Large intestine (tissue), 3 donors: ENCODE data around the gene PIAS4. TPM values are rescaled to one million over a fixed set of nuclear protein-coding genes. Genes with fewer than 3 reads are reported as not detected.
"Not testable (repeated sequence)": the region's sequence is repeated elsewhere in the genome, so short reads cannot be mapped to it uniquely, and the experiment has no call there.

Source experiments
- DNase-seq, 2 donors: peaks; one replicate each; pipeline versions ENCODE4 v3.0.0 to v3.0.0-alpha.2; 2013
- H3K27ac ChIP-seq: one replicate; pipeline ENCODE4 v1.5.1; 2013; ENCODE audit warnings: low read length
- H3K27me3 ChIP-seq: 2 replicates; pipeline ENCODE4 v1.6.1; 2013; ENCODE audit warnings: low read length; ENCODE audit not compliant: control insufficient read depth, insufficient read depth
- H3K36me3 ChIP-seq: 2 replicates; pipeline ENCODE4 v1.6.1; 2013; ENCODE audit warnings: low read length; ENCODE audit not compliant: control insufficient read depth, insufficient read depth
- H3K4me1 ChIP-seq: one replicate; pipeline ENCODE4 v1.6.1; 2013; ENCODE audit warnings: low read length; ENCODE audit not compliant: control insufficient read depth, insufficient read depth
- H3K4me3 ChIP-seq: one replicate; pipeline ENCODE4 v1.5.1; 2013; ENCODE audit warnings: low read length
- H3K9me3 ChIP-seq: one replicate; pipeline ENCODE4 v1.6.1; 2013; ENCODE audit warnings: mild to moderate bottlenecking, low read depth, low read length, moderate library complexity; ENCODE audit not compliant: control insufficient read depth
- WGBS: methylation state at CpG from one replicate; pipeline ENCODE4 v1.1.5; 2013; ENCODE audit warnings: low lambda C conversion rate; ENCODE audit not compliant: insufficient coverage; 5-methylcytosine and 5-hydroxymethylcytosine counted together
- polyA plus RNA-seq: library from polyadenylated mRNA; unstranded; fragments of 120-200 nt; gene quantifications from one replicate; pipeline ENCODE4 v1.2.1, GENCODE V29; 2013

The PIAS4 gene
- polyA plus RNA-seq, 1 donor, result 26.8 TPM

GRCh38 chr19:3966051-3967017 lies 41.2 kb upstream of the PIAS4 start:
- Histone ChIP-seq H3K4me3 (no peak overlapping the region), H3K4me1 (peaks cover 39% of the 10 kb centered on the region), H3K36me3 (peaks cover 64% of the 10 kb centered on the region), H3K27me3 (no peaks in the 10 kb centered on the region), H3K9me3 (no peaks in the 10 kb centered on the region), H3K27ac (peak overlapping the region; percentile 70)
- no CpG with 5 or more reads among the region's 30 CpGs for WGBS
- peak; percentile 56 to 80 for DNase-seq

GRCh38 chr19:3967983-3968382 lies 39.6 kb upstream of the PIAS4 start:
- Histone ChIP-seq H3K4me1 (peaks cover 39% of the 10 kb centered on the region), H3K36me3 (peaks cover 51% of the 10 kb centered on the region), H3K27ac (peak overlapping the region; percentile 93)
- DNase-seq, H3K4me3 ChIP-seq, H3K9me3 ChIP-seq, H3K27me3 ChIP-seq: not testable (repeated sequence)
- no CpG with 5 or more reads among the region's 12 CpGs for WGBS

DNA sequence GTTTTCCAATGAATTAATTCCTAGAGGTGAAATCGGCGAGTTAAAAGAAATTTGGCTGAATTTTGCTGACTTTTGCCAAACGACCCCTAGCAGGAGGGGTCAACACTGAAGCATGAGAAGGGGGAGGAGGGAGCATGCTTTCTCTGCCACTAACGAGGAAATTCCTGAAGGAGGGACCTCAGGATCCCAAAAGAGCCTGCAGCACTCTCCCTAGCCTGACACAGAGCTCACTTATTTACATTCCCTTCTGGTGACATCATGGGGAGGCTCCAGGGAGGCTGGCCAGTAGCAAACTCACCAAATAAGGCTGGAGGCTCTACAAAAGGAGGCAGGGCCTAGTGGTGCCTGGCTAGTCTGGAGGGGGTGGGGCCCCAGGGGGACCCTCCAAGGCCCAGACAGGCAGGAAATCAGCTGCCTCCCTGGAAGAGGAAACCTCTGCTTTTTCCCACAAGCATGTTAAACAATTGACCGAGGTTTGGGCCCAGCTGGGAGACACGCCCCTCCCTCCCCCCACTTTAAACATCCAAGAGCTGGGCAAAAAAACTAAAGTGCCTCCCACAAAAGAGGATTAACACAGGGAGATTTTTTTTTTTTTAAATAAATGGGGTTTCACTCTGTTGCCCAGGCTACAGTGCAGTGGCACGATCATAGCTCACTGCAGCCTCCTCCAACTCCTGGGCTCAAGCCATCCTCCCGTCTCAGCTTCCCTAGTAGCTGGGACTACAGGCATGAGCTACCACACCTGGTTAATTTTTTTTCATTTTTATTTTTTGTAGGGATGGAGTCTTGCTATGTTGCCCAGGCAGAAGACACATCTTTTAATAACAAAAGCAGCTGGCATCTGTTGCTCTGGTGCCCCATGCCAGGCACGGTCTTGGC lies 38.7 kb upstream of the PIAS4 start:
- Histone ChIP-seq H3K27ac (peak overlapping the region; percentile 93), H3K9me3 (no peaks in the 10 kb centered on the region), H3K36me3 (peaks cover 43% of the 10 kb centered on the region), H3K27me3 (no peaks in the 10 kb centered on the region), H3K4me3 (peak overlapping the region; percentile 100), H3K4me1 (peaks cover 39% of the 10 kb centered on the region)
- peak; percentile 83 to 89 for DNase-seq
- WGBS, result no CpG with 5 or more reads among the region's 9 CpGs

GRCh38 chr19:3969435-3970312 lies 37.9 kb upstream of the PIAS4 start:
- H3K27me3 ChIP-seq, result no peaks in the 10 kb centered on the region
- DNase-seq, result no peak
- H3K27ac ChIP-seq, result peak overlapping the region; percentile 93
- H3K4me1 ChIP-seq, result peaks cover 39% of the 10 kb centered on the region
- WGBS, result 16% methylated on average over 4 of the region's 23 CpGs
- peaks cover 36% of the 10 kb centered on the region for H3K36me3 ChIP-seq
- H3K4me3 ChIP-seq, result peak overlapping the region; percentile 100
- H3K9me3 ChIP-seq, result no peaks in the 10 kb centered on the region

DNA sequence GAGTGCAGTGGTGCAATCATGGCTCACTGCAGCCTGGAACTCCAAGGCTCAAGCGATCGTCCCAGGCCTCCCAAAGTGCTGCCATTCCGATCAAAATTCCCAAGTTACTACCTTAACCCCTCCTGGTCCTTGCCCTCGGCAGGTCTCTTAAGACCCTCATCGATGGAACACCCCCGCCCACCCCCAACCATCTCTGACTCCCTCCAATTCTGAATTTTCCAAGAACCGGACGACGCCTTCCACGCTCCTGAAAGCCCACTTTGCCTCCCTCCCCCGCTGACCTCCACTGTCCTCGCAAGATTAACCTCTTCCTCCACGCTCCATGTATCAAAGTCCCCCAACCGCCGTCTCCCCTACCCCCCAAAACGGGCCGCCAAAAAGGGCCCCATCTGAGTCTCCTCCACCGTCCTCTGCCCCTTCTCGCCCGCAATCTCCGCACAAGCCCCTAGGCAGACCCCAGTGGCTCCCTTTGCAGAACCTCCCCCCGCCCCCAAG lies 37.2 kb upstream of the PIAS4 start:
- 10% methylated on average over 2 of the region's 22 CpGs for WGBS
- peak overlapping the region; percentile 93 for H3K27ac ChIP-seq
- H3K9me3 ChIP-seq, result no peaks in the 10 kb centered on the region
- peaks cover 39% of the 10 kb centered on the region for H3K4me1 ChIP-seq
- no peak for DNase-seq
- H3K4me3 ChIP-seq, result peak overlapping the region; percentile 100
- peaks cover 35% of the 10 kb centered on the region for H3K36me3 ChIP-seq
- no peaks in the 10 kb centered on the region for H3K27me3 ChIP-seq

DNA sequence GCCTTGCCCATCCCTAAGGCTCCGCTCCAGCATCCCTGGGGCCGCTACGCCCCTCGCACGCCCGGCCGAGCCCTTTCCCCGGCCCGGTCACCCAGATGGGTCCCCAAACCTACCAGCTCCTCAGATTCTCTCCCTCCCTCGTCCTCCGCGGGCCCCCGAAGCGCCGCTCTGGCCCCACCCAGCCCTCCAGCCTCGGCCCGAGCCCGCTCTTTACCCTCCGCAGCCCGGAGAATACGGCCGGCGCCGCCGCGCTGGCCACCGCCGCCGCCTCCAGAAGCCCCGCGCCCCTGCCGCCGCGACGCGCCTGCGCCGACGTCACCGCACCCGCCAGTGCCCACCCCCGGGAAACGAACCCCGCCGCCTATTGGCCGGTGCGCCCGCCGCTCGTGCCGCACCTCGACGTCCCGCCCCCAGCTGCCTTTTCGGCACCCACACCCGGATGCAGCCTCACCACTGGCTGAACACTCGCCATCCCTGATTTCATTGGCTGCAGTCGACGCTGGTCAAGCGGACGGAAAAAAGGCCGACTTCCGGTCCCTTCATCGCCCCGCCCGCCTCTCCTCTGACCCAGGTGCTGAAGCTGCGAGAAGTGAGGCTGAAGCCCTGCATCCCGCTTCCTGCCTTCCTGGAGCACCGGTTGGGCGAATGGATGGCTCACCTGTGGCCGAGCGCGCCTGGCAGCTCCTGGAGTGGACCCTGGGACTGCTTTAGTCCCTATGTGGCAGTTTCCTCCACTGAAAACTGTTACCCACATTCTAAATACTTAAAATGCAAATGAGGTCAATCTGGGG lies 36.5 kb upstream of the PIAS4 start, which contains the start of gene DAPK3:
Gene DAPK3 (minus strand): TSS at position 292 of the 791 bp plus-strand sequence. CDS start 1,364 bp downstream, outside the sequence.
- no peaks in the 10 kb centered on the region for H3K9me3 ChIP-seq
- H3K27me3 ChIP-seq, result no peaks in the 10 kb centered on the region
- peak; percentile 97 to 99 for DNase-seq
- peaks cover 35% of the 10 kb centered on the region for H3K4me1 ChIP-seq
- peak within 1 kb of the TSS; percentile 100 for H3K4me3 ChIP-seq
- no CpG with 5 or more reads among the region's 73 CpGs for WGBS
- H3K36me3 ChIP-seq, result peaks cover 36% of the 10 kb centered on the region
- H3K27ac ChIP-seq, result peak within 1 kb of the TSS; percentile 93

DNA sequence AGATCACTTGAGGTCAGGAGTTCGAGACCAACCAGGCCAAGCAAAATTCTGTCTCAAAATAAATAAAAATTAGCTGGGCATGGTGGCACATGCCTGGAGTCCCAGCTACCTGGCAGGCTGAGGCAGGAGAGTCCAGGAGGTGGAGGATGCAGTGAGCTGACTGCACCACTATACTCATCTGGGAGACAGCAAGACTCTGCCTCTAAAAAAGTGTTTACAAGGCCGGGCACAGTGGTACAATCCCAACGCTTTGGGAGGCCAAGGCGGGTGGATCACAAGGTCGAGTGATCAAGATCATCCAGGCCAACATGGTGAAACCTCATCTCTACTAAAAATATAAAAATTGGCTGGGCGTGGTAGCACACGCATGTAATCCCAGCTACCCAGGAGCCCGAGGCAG lies 32.4 kb upstream of the PIAS4 start:
- WGBS, result 100% methylated on average over 1 of the region's 8 CpGs
- Histone ChIP-seq H3K27ac (no peak overlapping the region), H3K4me3 (no peak overlapping the region), H3K36me3 (peaks cover 49% of the 10 kb centered on the region), H3K9me3 (peaks cover 18% of the 10 kb centered on the region), H3K27me3 (no peaks in the 10 kb centered on the region), H3K4me1 (peaks cover 2% of the 10 kb centered on the region)
- no peak for DNase-seq

- no peaks in the 10 kb centered on the region for H3K27me3 ChIP-seq
- H3K27ac ChIP-seq, result no peak overlapping the region
- H3K36me3 ChIP-seq, result peaks cover 54% of the 10 kb centered on the region
- no peak overlapping the region for H3K4me3 ChIP-seq
- peaks cover 21% of the 10 kb centered on the region for H3K9me3 ChIP-seq
- WGBS, result no CpG with 5 or more reads among the region's 14 CpGs
- DNase-seq, result no peak
- peaks cover 2% of the 10 kb centered on the region for H3K4me1 ChIP-seq
Observed at GRCh38 chr19:3975637-3976087, 31.9 kb upstream of the PIAS4 start.
